ENCODE data around the gene PSMA5.

PSMA5 gene

GRCh38 chr1:109367626-109368025, 58.6 kb downstream of the PSMA5 start:
- FAIRE-seq = no peak

DNA sequence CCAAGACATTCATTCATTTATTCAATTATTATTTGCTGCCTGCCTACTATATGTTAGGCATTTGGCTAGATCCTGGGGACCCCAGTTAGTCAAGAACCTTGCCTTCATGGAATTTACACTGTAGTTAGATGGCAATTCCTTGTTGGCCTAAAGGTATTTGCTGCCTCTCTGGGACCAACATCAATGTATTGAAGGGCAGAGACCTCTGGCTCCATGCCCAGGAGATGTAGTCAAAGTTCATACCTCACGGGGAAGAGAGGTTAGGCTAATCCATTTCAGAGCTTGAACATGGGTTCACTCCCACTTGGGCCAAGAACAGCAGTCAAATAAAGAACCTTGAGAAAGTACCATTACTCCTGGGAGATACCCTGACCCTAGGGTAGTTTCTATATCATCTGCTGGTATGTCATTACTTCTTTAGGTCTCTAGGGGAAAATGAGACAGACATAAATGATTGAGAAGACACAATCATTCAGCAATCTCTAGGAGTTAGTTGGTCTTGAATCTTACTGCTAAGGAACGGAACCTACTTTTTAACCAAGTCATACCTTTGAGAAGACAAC, 60.5 kb downstream of the PSMA5 start:
- FAIRE-seq = no peak

DNA sequence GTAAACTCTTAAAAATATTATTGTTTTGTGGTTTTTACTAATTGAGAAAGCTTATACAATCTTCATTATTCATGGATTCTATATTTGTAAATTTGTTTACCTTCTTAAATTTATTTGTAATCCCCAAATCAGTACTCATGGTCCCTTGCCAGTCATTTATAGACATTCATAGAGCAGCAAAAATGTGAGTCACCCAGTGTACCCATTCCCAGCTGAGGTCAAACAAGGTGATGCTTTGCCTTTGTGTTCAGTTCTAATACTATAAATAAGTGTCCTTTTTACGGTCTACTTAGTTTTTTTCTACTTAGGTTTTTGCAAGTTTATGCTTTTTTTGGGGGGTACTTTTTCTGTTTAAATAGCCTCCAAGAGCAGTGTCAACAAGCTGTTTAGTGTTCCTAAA, 64.6 kb downstream of the PSMA5 start:
- no peak for FAIRE-seq

GRCh38 chr1:109361069-109361468, 65.2 kb downstream of the PSMA5 start:
- FAIRE-seq = no peak

- no peak for FAIRE-seq
These were observed 68.6 kb downstream of the PSMA5 start for GRCh38 chr1:109357616-109358015.

DNA sequence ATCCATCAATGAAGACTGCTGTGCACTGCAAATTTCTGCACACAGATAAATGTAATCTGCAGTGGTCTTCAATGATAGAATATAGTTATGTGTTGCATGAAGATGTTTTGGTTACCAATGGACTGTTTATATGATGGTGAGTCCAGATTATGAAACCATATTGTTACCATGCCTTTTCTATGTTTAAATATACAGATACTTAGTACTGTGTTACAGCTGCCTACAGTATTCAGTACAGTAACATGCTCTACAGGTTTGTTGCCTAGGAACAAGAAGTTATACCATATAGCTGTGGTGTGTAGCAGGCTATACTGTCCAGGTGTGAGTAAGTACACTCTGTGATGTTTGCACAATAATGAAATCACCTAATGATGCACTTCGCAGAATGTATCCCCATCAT, 69.3 kb downstream of the PSMA5 start:
- no peak for FAIRE-seq

- FAIRE-seq = no peak
These were observed 69.7 kb downstream of the PSMA5 start for GRCh38 chr1:109356505-109356904.

DNA sequence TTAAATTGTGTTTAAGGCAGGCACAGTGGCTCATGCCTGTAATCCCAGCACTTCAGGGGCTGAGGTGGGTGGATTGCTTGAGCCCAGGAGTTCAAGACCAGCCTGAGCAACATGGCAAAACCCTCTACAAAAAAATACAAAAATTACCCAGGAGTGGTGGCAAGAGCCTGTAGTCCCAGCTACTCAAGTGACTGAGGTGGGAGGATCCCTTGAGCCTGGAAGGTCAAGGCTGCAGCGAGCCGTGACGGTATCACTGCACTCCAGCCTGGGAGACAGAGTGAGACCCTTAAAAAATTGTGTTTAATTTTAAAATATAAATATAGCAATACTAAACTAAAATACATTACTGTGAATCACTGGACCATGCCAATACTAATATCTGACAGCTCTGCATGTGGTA, 71.3 kb downstream of the PSMA5 start:
- no peak for FAIRE-seq

DNA sequence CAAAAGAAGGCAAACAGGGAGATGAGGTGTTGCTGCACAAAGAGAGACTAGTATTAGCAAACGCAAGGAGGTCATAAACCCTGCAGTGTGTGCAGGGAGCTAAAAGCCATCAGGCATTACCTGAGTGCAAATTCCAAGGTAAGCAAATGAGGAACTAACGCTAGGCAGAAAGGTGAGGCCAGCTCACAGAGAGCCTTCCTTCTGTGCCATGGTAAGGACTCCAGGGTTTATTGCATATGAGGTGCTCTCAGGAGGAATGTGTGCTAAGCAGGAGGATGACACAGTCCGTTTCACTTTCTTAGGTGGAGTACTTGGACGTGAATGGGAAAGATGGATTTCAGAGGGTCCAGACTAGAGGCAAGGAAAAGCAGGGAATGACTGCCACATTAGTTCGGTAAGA, 74.8 kb downstream of the PSMA5 start:
- no peak for FAIRE-seq

DNA sequence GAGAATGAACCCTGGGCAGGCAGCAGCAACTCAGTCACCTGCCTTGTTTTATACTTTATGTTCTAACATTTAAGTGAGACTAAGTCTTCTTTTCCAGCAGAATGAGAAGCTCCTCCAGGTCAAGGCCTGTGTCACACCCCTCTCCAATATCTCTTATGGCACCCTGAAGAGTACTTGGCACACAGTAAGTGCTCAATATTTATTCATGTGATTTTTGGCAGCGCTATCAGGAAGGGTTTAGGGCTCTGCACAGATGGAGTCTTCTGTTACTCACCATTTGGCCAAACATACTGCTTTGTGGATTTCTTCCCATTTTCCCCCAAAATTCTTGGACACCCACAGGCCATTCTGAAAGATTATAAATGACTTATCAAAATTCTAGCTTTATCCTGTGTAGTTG, 75.6 kb downstream of the PSMA5 start:
- FAIRE-seq = no peak

DNA sequence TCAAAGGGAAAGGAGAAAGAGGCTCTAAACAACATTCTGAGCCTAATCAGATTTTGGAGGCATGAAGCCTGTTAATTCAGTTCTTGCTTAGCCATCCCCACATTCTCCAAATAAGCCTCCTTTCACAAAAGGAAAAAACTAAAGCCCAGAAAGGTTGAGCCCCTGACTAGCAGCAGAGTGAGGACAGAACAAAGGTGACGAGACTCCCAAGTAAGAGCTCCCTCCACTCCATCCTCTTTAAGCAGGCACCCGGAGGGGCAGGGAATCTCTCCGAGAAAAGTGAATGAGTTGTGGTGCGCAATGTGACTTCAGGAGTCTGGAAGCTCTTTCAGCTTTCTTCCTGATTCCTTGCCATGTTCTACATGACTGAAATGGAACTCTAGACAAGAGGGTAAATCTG, 76.1 kb downstream of the PSMA5 start:
- FAIRE-seq = no peak

Data from endometrium (tissue), 2 donors.